NCI-H345 (cell line): Measurements from ENCODE around the gene PRKCZ.
A peak's percentile ranks its signal among the peaks of the same experiment; 100 is the strongest.
"Not testable (repeated sequence)": the region's sequence is repeated elsewhere in the genome, so short reads cannot be mapped to it uniquely, and the experiment has no call there.

Source experiments
- DNase-seq: peaks from one replicate; lab custom pipeline; 2025; lab: John Stamatoyannopoulos, UW

Gene PRKCZ

DNA sequence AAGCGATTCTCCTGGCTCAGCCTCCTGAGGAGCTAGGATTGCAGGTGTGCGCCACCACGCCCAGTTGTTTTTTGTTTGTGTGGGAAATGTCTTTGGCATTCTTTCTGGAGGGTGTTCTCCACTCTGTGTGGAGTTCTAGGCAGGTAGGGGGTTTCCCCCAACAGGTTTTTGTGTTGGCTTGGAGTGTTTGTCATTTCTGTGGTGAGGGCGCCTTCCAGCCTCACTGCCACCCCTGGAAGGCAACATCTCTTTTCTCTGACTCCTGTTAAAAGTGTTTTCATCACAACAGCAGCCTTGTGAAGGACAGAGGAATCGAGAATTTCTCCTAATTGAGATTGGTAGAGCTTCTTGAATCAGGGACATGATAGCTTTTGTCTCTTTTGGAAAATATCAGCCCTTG, 69.7 kb downstream of the PRKCZ start:
- DNase-seq: no peak

DNA sequence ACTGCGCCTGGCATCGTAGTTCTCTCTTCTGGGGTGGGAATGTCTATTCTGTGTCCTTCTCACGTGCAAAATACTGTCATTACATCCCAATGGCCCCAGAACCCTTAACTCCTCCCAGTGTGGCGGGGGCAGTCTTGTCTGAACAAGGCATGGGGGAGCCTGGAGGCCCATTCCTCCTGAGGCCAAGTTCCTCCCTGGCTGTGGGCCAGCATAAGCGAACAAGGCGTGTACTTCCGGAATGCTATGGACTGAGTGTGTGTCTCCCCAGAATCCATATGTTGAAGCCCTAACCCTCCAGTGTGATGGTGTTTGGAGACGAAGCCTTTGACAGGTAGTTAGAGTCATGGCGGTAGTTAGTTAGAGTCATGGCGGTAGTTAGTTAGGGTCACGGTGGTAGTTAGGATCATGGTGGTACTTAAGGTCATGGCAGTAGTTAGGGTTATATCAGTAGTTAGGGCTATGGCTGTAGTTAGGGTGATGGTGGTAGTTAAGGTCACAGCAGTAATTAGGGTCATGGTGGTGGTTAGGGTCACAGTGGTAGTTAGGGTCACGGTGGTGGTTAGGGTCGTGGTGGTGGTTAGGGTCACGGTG, 71.0 kb downstream of the PRKCZ start:
- DNase-seq: no peak

- not testable (repeated sequence) for DNase-seq
Observed at GRCh38 chr1:2121794-2122193, 71.6 kb downstream of the PRKCZ start.

DNA sequence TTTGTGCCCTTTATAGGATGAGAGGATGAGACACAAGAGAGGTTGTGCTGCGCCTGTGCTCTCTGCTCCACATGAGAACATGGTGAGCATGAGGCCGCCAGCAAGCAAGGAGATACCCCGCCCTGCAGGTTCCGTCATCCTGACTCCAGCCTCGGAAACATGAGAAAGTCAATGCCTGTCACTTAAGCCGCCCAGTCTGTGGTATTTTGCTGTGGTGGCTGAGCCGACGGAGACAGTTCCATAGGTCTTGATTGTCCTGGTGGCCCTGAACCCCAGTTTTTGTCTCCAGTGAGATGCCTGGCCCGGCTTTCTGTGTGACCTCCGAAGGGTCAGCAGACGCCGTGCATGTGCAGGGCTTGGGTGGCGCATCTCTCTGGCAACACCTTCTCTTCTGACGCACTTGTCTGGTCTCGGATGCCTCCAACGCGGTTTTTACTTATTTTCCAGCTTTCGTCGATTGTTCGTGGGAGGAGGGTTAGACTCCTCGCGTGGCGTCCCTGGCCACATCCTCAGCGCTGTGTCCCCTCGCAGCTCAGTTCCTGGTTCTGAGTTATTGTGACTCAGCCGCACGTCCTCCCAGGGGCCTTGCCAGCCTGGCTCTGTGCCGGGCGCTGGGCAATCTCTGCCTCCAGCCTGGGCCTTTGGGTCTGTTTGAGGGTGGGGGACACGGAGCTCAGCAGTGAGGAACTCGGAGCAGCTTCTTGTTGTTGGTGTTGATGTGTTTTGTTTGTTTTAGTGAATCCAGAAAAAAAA, 74.4 kb downstream of the PRKCZ start:
- no peak for DNase-seq

- DNase-seq: no peak
Observed at GRCh38 chr1:2125350-2126211, 75.4 kb downstream of the PRKCZ start.

- DNase-seq: no peak
Observed at GRCh38 chr1:2126331-2127186, 76.3 kb downstream of the PRKCZ start.

DNA sequence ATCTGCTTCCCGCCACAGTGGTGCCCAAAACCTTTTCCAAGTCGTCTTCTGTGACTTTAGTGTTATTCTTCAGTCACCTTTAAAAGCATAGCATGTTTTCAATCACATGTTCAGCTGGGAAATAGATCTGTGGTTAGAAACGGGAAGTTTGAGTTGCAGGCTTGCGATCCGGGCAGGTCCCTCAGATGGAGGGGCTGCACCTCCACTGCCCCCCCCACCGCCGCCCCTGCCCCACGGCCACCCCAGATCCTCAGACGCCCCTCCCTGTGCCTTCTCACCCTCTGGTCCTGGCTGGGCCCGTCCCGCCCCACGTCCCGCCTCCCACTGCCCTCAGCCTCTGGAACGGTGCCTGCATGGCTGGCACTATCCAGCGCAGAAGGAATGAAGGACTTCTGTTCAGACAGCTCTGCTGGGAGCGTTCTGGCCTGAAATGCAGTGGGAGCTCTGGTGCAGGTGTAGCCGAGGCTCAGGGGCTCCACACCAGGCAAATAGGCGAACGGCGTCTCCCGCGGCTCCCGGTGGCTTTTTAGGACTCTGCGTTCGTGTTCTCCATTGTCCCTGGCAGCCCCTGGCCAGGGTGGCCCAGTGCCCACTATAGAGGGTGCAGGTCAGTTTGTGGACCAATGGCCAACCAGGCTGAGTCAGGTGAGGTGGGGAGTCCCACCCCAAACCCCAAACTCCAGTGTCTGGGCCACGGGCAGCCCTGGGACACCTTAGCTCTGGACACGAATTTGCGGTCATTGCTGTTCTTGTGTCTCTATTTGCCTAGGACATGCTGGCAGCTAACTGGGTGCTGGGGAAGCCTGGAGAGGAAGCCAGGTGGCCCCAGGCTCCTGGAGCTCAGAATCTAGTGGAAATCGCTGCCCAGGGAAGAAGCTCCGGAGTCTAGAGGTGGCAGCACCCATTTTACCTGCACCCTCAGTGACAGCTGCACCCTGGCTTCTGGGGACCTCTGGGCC, 77.3 kb downstream of the PRKCZ start:
- DNase-seq: no peak

DNA sequence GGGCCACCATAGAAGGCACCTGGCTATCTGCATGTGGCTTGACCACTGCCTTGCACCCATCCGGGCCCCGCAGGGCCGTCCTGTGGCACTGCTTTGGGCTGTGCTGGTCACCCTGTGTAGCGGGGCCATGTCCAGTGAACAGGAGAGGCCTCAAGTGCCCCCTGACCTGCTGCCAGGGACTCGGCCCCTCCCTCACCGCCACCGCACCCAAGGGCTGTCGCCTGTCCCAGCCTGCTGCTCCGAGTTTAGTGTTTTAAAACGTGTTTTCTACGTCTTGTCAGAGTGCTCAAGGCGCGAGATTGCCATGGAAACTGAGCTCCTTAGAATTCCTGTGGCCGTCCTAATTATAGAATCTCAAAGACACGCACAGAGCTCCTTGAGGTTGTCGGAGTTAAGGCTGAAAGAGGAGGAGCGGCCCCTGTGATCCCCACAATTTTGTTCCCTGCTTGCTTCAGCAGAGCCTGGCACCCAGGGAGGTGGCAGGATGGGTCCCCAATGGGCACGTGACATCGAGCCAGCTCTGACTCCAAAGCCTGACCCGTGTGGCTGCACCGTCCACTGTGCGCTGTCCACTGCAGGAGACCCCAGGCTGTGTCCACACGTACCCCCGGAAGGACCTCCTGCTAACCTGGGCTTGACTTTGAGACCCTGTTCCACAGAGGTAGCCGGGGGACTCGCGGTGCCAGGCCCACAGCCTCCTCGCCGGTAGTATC, 78.1 kb downstream of the PRKCZ start:
- DNase-seq: no peak

- DNase-seq: no peak
Observed at GRCh38 chr1:2129256-2129943, 79.2 kb downstream of the PRKCZ start.

DNA sequence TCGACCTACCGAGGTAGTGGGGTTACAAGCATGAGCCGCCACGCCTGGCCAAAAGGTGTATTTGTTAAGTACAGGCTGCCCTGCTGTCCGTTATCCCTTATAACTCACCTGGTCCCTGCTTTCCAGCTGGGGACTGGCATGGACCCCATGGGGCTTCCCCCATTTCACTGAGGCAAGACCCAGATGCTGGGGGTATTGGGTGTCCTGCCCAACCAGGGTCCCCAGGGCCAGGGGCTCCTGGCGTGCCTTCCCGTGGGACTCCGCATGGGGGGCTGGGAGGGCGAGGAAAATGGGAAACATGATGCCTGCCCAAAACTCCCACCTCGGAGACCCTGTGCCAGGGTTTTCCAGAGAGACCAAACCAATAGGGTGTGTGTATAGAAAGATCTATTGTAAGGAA, 79.9 kb downstream of the PRKCZ start:
- no peak for DNase-seq

DNA sequence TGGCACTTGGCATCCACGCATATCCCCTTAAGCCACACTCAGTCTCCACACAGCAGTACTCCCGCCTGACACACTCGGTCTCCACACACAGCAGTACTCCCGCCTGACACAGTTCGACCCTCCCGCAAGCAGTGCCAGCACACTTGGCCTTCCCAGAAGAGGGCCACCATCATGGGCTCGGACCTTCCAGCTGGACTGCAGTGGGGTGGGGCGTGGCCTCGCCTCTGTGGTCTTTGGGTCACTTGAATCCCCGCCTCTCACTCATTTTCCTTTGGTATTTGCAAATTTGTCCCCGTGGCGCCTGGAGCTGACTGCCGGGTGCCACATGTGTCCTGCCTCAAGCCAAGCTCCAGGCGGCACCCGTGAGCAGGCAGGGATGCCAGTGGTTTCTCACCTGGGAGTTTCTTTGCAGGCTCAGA, 80.7 kb downstream of the PRKCZ start:
- DNase-seq: no peak

GRCh38 chr1:2132222-2133038, 82.2 kb downstream of the PRKCZ start:
- DNase-seq: no peak

GRCh38 chr1:2133039-2133878, 83.0 kb downstream of the PRKCZ start:
- DNase-seq: peak; percentile 92

- DNase-seq: no peak
Observed at GRCh38 chr1:2133879-2134215, 83.6 kb downstream of the PRKCZ start.

- DNase-seq: no peak
Observed at GRCh38 chr1:2134266-2134620, 84.0 kb downstream of the PRKCZ start.

DNA sequence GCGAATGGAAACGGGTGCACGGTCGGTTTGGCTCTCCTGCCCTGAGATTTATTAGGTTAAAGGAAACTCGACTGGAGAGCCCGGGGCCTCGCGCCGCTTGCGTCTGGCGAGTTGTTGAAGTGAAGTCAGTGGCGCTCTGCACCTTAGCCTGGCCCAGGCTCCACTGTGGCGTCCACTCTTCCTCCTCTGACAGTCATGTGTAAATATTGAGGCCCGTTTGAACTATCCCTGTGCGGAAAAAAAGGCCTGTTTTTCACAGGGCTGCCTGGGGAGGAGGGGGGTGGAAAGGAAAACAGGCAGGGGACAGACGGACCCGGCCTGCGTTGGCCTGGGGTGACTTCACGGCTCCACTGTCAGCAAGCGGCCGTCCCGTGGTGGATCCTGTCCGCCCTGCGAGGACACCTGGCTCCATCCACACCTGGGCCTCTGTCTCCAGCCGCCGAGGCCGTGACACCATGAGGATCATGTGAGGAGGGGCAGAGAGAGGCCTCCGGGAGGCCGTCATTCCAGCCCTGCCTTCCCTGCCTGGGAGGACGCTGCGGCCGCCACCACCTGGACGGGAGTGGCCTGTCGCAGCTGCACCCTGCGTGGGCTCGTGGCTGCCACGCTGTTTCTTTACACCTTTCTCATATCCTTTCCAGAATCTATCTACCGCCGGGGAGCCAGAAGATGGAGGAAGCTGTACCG, 84.6 kb downstream of the PRKCZ start:
- no peak for DNase-seq

DNA sequence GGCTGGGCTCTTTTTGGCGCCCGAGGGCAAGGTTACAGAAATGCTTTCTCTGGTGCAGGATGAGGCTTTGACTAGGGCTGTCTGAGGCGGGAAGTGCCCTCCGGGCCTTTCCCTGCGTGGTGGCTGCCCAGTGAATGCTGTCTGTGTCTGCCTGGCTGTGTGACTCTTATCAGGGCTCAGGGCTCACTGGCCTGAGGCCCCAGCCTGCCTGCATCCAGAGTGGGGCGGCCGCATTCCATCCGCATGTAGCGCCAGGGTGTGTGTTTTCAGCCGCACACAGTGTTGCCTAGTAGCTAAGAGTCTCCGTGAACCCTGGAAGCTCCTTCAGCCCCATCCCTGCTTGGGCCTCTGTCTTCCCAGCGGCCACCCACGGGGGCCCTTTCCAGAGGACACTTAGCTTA, 85.2 kb downstream of the PRKCZ start:
- DNase-seq: peak; percentile 3
